ENCODE data around the gene SERPINA1.

DNA sequence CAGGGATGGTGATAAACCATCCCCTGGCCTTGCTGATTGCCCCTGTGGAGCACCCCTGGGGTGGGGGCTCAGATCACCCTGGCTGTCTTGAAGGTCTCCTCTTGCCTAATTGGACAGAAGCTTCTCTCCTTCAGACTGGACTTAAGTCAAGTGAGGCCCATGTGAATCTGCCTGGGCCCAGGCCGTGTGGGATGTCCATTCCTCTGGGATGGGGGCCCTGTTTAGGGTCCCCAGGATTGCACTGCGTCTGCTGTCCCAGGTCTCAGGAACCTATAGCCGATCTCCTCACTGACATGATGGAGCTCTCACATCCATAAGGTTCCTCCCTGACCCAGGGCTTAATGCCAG, 20.2 kb downstream of the SERPINA1 start:
- TF ChIP-seq, protein P1, sequence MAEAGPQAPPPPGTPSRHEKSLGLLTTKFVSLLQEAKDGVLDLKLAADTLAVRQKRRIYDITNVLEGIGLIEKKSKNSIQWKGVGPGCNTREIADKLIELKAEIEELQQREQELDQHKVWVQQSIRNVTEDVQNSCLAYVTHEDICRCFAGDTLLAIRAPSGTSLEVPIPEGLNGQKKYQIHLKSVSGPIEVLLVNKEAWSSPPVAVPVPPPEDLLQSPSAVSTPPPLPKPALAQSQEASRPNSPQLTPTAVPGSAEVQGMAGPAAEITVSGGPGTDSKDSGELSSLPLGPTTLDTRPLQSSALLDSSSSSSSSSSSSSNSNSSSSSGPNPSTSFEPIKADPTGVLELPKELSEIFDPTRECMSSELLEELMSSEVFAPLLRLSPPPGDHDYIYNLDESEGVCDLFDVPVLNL (CRISPR knock-in tag; IDR thresholded peaks at IDR 0.05; ENCODE audit: borderline replicate concordance, low read depth): no peak
- TF ChIP-seq, protein P2, sequence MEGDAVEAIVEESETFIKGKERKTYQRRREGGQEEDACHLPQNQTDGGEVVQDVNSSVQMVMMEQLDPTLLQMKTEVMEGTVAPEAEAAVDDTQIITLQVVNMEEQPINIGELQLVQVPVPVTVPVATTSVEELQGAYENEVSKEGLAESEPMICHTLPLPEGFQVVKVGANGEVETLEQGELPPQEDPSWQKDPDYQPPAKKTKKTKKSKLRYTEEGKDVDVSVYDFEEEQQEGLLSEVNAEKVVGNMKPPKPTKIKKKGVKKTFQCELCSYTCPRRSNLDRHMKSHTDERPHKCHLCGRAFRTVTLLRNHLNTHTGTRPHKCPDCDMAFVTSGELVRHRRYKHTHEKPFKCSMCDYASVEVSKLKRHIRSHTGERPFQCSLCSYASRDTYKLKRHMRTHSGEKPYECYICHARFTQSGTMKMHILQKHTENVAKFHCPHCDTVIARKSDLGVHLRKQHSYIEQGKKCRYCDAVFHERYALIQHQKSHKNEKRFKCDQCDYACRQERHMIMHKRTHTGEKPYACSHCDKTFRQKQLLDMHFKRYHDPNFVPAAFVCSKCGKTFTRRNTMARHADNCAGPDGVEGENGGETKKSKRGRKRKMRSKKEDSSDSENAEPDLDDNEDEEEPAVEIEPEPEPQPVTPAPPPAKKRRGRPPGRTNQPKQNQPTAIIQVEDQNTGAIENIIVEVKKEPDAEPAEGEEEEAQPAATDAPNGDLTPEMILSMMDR (IDR thresholded peaks at IDR 0.05): no peak
- TF ChIP-seq, protein P3, sequence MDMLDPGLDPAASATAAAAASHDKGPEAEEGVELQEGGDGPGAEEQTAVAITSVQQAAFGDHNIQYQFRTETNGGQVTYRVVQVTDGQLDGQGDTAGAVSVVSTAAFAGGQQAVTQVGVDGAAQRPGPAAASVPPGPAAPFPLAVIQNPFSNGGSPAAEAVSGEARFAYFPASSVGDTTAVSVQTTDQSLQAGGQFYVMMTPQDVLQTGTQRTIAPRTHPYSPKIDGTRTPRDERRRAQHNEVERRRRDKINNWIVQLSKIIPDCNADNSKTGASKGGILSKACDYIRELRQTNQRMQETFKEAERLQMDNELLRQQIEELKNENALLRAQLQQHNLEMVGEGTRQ (CRISPR knock-in tag; IDR thresholded peaks at IDR 0.05): no peak
